CD4-positive, alpha-beta T cell treated with Interleukin-21 for 1 hour (primary cell): ENCODE results near the gene HPRT1.

Experiments used
- DNase-seq: peaks from one replicate; pipeline ENCODE4 v3.0.0-alpha.2; 2020

Gene HPRT1

DNA sequence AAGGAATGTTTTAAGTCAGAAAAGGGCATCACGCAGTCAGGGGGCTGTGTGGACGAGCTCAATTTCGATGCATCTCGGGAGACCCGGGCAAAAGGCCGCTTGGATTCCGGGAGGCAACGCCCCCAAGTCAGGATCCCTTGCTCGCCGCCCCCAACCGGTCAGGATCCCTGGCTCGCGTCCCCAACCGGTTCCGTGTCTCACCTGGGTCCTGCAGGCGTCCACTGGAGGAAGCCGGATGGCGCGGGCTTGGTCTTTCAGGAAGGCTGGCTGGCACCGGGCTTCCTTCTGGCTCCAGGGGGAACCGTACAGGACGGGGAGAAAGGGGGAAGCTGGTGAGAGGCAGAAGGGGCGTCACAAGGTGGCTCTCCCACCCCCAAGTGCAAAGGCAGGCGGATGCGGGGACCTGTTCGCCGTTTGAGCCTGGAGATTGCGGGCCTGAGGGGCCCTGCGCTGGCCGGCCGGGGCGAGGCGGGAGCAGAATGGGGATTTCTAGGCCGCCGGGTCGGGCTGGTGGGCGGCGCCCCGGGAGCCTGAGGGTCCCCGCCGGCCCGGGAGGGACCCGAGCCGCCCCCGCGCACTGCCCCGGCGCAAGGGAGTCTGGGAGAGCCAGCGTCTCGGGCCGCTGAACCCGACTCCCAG, 84.7 kb downstream of the HPRT1 start:
- DNase-seq: no peak

DNA sequence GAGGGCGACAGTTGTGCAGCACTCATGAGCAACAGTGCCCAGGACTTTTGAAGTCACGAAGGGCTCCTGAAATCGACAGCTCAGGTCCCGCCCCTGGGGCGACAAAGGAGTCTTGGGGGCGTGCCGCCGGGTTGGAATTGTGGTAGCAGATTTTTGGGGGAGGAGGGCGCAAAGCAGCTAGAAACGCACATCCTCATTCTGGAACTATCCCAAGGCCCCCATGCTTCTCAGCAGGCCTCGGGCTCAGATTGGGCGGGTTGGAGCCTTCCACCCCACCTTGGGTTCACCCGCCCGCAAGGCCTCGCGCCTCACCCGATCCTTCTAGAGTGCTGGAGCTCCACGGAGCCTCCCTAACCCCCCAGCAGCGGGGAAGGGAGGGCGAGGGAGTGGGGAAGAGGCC, 85.5 kb downstream of the HPRT1 start:
- no peak for DNase-seq

- no peak for DNase-seq
Measured at GRCh38 chrX:134546187-134546586, 86.2 kb downstream of the HPRT1 start.

- DNase-seq: no peak
Measured at GRCh38 chrX:134547047-134547679, 87.2 kb downstream of the HPRT1 start.

- peak; percentile 15 for DNase-seq
Measured at GRCh38 chrX:134548257-134549201, 88.6 kb downstream of the HPRT1 start.
